Myocyte (in vitro differentiated cells): ENCODE measurements around the gene MOV10. TPM values are rescaled to one million over a fixed set of nuclear protein-coding genes. Genes with fewer than 3 reads are reported as not detected.
A peak's percentile ranks its signal among the peaks of the same experiment; 100 is the strongest.

Experiments
- DNase-seq: peaks from one replicate; pipeline ENCODE4 v3.0.0-alpha.2; 2012; ENCODE audit warnings: low read depth
- total RNA-seq: library from RNA; depleted of rRNA; stranded (reverse); fragments of >200 nt; gene quantifications from 2 replicates; pipeline ENCODE4 v1.2.3, GENCODE V29; 2014

MOV10 gene
- total RNA-seq, 1 donor from 2014 or later = 15.0 TPM

DNA sequence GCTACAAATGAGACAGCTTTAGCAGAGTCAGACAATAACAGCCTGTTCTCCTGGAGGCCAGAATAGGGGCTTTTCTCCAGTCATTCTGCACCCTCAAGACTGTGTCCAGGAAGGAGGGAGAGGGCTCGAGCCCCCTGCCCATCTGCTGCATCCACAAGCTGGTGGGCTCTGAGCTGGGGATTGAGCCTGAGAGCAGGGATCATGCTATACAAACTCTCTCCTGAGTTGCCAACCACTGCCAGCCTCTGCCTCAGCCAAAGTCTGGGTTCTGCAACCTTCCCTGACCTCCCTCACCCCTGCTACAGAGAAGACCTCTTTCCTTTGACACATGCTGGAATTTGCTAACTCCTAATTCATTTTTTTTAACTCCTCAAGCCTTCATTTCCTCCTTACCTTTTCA, 55.5 kb downstream of the MOV10 start:
- DNase-seq = no peak

DNA sequence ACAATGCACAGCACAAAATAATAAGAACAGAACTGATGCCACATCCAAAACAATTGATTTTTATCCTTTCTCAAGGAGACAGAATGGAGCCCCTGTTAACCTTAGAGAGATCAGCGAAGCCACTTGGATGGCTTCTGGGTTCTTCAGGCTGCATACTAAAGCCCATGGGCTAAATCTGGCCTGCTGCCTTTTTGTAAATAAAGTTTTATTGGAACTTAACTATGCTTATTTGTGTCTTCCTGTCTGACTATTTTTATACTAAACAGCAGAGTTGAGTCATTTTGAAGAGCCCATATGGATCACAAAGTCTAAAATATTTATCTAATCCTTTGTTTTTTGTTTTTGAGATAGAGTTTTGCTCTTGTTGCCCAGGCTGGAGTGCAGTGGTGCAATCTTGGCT, 57.0 kb downstream of the MOV10 start:
- no peak for DNase-seq

DNA sequence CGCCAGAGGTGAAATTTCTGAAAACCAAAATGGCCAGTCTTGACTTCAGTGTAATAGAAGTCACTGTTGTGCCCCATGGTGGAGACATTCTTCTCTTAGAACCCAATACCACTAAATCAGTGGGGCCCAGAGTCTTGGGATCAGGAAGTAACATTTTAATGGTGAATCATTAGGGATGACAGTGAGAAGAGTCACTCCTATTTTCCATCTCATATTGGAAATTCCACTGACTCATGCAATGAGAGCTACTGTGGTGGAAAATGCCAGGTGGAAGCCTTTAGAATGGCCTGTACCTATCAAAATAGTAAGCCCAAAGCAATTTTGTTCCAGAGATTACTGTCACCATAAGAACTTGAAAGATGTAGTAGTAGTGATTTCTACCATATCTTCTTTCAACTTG, 61.3 kb downstream of the MOV10 start:
- peak; percentile 77 for DNase-seq

DNA sequence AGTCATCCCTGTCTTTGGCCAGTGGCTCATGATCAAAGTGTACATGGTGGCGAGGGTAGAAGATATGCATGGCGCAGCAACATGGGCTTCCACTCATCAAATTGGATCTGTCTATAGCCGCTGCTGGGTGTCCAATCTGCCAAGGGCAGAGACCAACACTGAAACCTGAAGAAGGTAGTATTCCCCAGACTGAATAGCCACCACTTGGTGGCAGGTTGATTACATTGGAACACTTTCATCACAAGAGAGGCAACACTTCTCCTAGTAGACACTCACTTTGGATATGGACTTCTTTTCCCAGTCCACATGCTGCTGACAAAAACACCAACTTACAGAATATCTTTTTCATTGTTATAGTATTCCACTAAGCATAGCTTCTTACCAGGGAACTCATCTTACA, 63.1 kb downstream of the MOV10 start:
- no peak for DNase-seq

DNA sequence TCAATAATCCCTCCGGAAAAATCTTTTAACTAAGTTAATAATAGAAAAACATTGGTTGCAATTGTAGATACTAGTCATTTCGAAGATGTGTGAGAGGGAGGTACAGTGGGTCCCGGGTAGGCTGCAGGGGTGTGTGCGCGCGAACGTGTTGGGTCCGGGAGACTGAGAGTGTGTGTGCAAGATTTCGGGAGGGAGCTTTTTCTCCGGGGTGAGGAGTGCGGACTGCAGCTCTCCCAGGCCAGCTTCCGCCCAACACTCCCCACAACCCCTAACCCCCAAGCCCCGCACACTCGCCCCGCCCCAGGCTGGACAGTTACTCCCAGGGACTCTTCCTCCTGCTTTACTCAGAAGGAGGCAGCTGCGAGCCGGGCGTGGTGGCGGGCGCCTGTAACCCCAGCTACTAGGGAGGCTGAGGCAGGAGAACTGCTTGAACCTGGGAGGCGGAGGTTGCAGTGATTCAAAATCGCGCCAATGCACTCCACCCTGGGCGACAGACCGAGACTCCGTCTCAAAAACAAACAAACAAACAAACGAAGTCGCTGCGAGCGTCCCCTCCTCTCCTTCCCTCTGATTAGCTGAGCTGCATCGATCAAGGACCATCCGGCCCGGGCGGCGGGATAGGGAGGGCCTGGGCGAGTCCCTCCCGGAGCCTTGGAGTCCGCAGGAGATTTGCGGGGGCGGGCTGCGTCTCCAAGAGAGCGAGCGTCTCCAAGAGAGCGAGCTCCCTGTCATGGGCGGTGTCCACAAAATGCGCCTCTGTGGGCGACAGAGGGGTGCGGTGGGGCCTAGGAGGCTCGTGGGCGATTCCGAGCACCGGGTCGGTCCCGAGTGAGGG, 68.9 kb downstream of the MOV10 start:
- no peak for DNase-seq

DNA sequence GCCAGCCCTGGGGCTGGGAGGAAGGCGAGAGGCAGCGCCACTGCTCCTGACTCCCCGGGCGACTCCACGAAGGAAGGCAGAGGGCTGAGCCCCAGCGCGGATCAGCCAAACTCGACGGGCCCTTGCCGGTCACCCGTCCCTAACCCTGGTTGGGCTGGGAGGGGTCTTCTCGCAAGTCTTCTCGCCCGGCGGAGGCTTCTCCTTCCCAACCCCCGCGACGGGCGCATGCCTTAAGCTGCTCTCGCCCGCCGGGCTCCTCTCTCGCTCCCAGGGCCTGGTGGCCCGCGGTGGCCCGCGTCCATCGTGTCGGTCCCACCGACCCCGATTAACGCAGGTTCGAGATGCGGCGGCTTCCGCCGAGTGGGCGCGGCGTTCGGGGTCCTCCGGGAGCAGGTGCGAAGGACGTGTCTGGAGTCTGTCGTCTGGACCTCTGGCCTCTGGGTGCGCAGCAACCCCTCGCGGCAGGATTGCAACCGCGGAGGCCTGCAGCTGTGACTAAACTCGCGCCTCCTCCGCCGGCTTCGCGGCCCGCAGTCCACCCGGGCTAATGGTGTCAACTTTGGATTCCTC, 69.6 kb downstream of the MOV10 start:
- peak; percentile 58 for DNase-seq

DNA sequence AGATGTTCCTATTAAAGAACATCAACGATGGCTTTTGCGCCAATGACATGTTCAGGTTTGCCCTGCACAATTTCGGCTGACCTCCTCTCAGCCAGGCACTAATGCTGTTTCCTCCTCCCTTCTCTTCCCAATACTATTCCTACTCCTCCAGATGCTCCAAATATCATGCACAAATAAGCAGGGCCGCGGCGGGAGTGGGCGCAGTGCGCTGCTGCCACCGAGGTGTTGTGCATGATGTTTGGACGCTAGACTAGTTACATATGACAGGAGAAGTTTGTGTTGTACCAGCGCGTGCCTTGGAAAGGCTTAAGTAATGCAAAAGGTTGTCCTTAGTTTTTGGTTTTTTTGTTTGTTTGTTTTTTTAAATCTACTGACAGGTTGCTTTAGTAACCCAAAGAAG, 73.9 kb downstream of the MOV10 start:
- DNase-seq = no peak

Other genes with a start within 250 kb of the MOV10 start
- 0.31 and 0.67 TPM in 2 replicates for gene WNT2B, start 165.7 kb upstream of the MOV10 start, total RNA-seq
- gene ST7L, start 55.5 kb upstream of the MOV10 start, total RNA-seq = 21.3 and 26.3 TPM in 2 replicates
- 175 and 193 TPM in 2 replicates for gene CAPZA1, start 54.8 kb upstream of the MOV10 start, total RNA-seq
- gene RHOC, start 32.5 kb downstream of the MOV10 start, total RNA-seq = 174 and 188 TPM in 2 replicates
- gene PPM1J, start 40.7 kb downstream of the MOV10 start, total RNA-seq = 1.5 and 2.4 TPM in 2 replicates